OCI-LY3 (cell line): ENCODE data around the gene TRMT6.

ENCODE experiments used
- CTCF ChIP-seq: fragments of 200-600, 300-600 bp; sonication (generic); IDR thresholded peaks from 2 replicates; pipeline ENCODE4 v1.5.1; 2014; ENCODE audit warnings: antibody characterized with exemption, low read length, low read depth
- EZH2phosphoT487 ChIP-seq: fragments of 200-600 bp; shearing (Covaris generic); IDR thresholded peaks from 2 replicates; pipeline ENCODE4 v1.6.1; 2018; ENCODE audit warnings: antibody characterized with exemption, mixed run types, low read depth

GRCh38 chr20:5977223-5977622, 26.9 kb upstream of the TRMT6 start:
- TF ChIP-seq CTCF: no peak
- TF ChIP-seq EZH2phosphoT487: no peak
